Chondrocyte (in vitro differentiated cells): ENCODE measurements around the gene TRAF3. TPM values are rescaled to one million over a fixed set of nuclear protein-coding genes. Genes with fewer than 3 reads are reported as not detected.
A peak's percentile ranks its signal among the peaks of the same experiment; 100 is the strongest.

Experiments
- DNase-seq: peaks from one replicate; pipeline ENCODE4 v3.0.0; 2021; ENCODE audit warnings: mixed read lengths, low spot score
- H3K27ac Mint-ChIP-seq: one replicate; pipeline ENCODE4 v1.8.0; 2021; ENCODE audit warnings: mild to moderate bottlenecking, moderate library complexity, mixed read lengths; ENCODE audit not compliant: unreplicated experiment
- H3K27me3 Mint-ChIP-seq: 2 replicates; pipeline ENCODE4 v1.8.0; 2021; ENCODE audit warnings: low read depth, mixed read lengths
- H3K36me3 Mint-ChIP-seq: 2 replicates; pipeline ENCODE4 v1.8.0; 2021; ENCODE audit warnings: low read depth, mixed read lengths
- H3K4me1 Mint-ChIP-seq: 2 replicates; pipeline ENCODE4 v1.8.0; 2021; ENCODE audit warnings: low read depth, mild to moderate bottlenecking, mixed read lengths
- H3K4me3 Mint-ChIP-seq: one replicate; pipeline ENCODE4 v1.8.0; 2021; ENCODE audit warnings: mild to moderate bottlenecking, moderate library complexity, mixed read lengths; ENCODE audit not compliant: unreplicated experiment
- H3K9me3 Mint-ChIP-seq: 2 replicates; pipeline ENCODE4 v1.8.0; 2021; ENCODE audit warnings: low read depth, mixed read lengths
- CTCF ChIP-seq: fragments of 200-600 bp; sonication (generic); IDR thresholded peaks from 2 replicates; pipeline ENCODE4 v1.5.0; 2021; ENCODE audit warnings: antibody characterized with exemption, mild to moderate bottlenecking, moderate library complexity
- total RNA-seq: library from RNA; stranded (reverse); gene quantifications from 3 replicates; pipeline ENCODE4 v1.2.1, GENCODE V29; 2021

TRAF3 gene
- total RNA-seq, 1 donor from 2014 or later = 20.1 TPM

DNA sequence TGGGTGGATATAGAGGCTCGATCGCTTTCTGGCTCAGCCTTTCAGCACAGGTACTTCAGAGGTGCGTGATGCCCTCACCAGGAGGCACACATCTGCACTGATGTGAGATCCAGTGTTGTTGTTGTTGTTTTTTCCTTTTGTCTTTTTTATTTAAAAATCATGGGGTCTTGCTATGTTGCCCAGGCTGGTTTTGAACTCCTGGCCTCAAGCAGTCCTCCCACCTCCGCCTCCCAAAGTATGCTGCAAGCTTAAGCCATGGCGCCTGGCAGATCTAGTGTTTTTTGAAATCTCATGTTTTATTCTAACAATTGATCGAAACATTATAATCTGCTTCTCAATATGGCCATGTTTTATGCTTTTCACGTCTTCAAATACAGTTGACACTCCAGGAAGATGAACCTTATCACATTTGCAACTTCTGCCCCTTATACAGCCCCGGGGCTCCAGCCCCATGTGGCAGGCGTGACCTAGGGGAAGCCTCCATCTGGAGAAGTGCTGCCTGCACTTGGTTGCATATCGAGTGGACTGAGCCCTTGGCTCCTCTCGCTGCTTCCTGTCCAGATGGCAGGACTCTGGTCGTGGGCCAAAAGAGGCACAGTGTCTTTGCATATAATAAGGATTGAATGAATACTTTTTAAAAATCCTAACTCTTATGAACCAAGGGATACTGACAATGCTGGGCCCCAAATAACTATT lies 71.7 kb downstream of the TRAF3 start:
- TF ChIP-seq CTCF = no peak
- Mint-ChIP-seq H3K36me3 (peaks cover 1% of the 10 kb centered on the region), H3K9me3 (no peaks in the 10 kb centered on the region), H3K4me3 (no peak overlapping the region), H3K4me1 (peaks cover 10% of the 10 kb centered on the region), H3K27ac (no peak overlapping the region), H3K27me3 (no peaks in the 10 kb centered on the region)
- no peak for DNase-seq

DNA sequence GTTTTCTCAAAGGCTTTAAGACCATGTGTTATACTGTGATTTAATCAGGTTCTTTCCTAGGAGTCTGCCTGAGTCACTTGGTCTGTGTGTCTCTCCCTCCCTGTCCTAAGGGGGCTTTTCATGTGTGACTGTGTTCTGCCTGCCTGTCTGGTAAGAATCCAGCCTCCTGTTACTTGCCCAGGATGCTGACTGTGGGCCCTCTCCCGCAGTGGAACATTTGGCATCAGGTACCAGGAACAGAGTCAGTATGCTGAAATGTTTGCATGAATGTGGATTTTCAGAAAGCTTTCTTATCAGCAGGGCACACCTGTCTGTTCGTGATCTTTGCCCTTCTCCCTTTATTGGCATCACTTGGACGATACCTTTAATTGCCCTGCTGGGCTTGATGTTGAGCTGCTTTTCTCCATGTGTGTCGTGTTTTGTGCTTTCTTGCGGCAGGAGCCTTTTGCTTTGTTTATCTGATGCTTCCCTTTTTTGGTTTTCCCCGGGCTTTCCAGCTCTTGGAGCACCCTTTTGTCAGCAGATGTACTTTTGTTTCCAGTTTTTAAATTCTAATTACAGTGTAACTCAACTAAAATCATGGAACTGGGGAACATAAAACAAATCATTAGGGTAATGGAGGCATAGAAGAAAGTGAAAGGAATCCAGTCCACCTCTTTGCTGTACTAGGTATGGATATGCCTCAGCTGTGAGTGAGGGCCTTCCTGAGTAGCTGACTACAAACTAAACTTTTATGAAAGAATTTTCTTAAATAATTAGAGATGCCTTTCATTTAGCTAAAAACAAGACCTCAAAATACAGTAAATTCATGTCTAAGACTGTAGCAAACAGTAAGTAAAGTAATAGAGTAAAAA lies 72.5 kb downstream of the TRAF3 start:
- H3K9me3 Mint-ChIP-seq = no peaks in the 10 kb centered on the region
- no peak overlapping the region for H3K4me3 Mint-ChIP-seq
- H3K36me3 Mint-ChIP-seq = peaks cover 1% of the 10 kb centered on the region
- no peak for DNase-seq
- peaks cover 10% of the 10 kb centered on the region for H3K4me1 Mint-ChIP-seq
- TF ChIP-seq CTCF = no peak
- no peaks in the 10 kb centered on the region for H3K27me3 Mint-ChIP-seq
- peak overlapping the region; percentile 25 for H3K27ac Mint-ChIP-seq

- DNase-seq = no peak
- Mint-ChIP-seq H3K4me1 (peaks cover 25% of the 10 kb centered on the region), H3K4me3 (no peak overlapping the region), H3K9me3 (no peaks in the 10 kb centered on the region), H3K27ac (no peak overlapping the region), H3K36me3 (peaks cover 1% of the 10 kb centered on the region), H3K27me3 (no peaks in the 10 kb centered on the region)
- TF ChIP-seq CTCF = no peak
Measured at GRCh38 chr14:102853648-102854047, 76.4 kb downstream of the TRAF3 start.

- no peak for TF ChIP-seq CTCF
- Mint-ChIP-seq H3K27ac (no peak overlapping the region), H3K9me3 (no peaks in the 10 kb centered on the region), H3K4me1 (peaks cover 20% of the 10 kb centered on the region), H3K4me3 (no peak overlapping the region), H3K36me3 (peaks cover 3% of the 10 kb centered on the region), H3K27me3 (no peaks in the 10 kb centered on the region)
- DNase-seq = no peak
Measured at GRCh38 chr14:102854091-102854703, 76.9 kb downstream of the TRAF3 start.

DNA sequence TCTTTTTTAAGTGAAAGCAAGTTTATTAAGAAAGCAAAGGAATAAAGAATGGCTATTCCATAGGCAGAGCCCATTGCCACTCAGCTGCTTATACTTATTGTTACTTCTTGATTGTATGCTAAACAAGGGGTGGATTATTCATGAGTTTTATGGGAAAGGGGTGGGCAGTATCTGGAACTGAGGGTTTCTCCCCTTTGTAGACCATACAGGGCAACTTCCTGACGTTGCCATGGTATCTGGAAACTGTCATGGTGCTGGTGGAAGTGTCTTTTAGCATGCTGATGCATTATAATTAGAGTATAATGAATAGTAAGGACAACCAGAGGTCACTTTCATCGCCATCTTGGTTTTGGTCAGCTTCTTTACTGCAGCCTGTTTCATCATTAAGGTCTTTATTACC lies 78.9 kb downstream of the TRAF3 start:
- H3K9me3 Mint-ChIP-seq = no peaks in the 10 kb centered on the region
- H3K4me3 Mint-ChIP-seq = no peak overlapping the region
- H3K36me3 Mint-ChIP-seq = peaks cover 3% of the 10 kb centered on the region
- no peak overlapping the region for H3K27ac Mint-ChIP-seq
- H3K27me3 Mint-ChIP-seq = no peaks in the 10 kb centered on the region
- DNase-seq = no peak
- no peak for TF ChIP-seq CTCF
- peaks cover 15% of the 10 kb centered on the region for H3K4me1 Mint-ChIP-seq
